OCI-LY7 (cell line): ENCODE data around the gene ATP5F1B.

ENCODE experiments used
- EZH2phosphoT487 ChIP-seq: fragments of 200-600 bp; sonication (generic); IDR thresholded peaks from 2 replicates; pipeline ENCODE4 v1.6.1; 2018; ENCODE audit warnings: low read depth, borderline replicate concordance, mild to moderate bottlenecking, mixed run types, antibody characterized with exemption, low read length, moderate library complexity, mixed read lengths
- TF ChIP-seq, protein P1 (sequence below): fragments of 200-600 bp; sonication (generic); conservative IDR thresholded peaks from 2 replicates; pipeline ENCODE4 v1.5.1; 2014; ENCODE audit warnings: mild to moderate bottlenecking, antibody characterized with exemption, low read length, moderate library complexity, mixed read lengths

DNA sequence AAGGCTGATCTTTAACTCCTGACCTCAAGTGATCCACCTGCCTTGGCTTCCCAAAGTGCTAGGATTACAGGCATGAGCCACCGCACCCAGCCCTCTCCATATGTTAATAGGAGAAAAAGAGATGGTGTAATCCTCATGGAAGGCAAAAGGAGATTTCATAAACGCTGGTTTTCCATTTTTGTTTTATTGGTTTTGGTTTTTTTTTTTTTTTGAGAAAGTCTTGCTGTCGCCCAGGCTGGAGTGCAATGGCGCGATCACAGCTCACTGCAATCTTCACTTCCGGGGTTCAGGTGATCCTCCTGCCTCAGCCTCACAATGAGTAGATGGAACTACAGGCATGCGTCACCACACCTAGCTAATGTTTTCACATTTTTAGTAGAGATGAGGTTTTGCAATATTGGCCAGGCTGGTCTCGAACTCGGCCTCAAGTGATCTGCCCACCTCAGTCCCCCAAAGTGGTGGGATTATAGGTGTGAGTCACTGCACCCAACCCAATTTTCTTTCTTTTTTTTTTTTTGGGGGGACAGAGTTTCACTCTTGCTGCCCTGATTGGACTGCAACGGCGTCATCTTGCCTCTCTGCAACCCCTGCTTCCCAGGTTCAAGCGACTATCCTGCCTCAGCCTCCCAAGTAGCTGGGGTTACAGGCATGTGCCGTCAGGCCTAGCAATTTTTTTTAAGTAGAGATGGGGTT is 34.2 kb upstream of the ATP5F1B start:
- TF ChIP-seq, protein P1, sequence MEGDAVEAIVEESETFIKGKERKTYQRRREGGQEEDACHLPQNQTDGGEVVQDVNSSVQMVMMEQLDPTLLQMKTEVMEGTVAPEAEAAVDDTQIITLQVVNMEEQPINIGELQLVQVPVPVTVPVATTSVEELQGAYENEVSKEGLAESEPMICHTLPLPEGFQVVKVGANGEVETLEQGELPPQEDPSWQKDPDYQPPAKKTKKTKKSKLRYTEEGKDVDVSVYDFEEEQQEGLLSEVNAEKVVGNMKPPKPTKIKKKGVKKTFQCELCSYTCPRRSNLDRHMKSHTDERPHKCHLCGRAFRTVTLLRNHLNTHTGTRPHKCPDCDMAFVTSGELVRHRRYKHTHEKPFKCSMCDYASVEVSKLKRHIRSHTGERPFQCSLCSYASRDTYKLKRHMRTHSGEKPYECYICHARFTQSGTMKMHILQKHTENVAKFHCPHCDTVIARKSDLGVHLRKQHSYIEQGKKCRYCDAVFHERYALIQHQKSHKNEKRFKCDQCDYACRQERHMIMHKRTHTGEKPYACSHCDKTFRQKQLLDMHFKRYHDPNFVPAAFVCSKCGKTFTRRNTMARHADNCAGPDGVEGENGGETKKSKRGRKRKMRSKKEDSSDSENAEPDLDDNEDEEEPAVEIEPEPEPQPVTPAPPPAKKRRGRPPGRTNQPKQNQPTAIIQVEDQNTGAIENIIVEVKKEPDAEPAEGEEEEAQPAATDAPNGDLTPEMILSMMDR, result no peak
- no peak for TF ChIP-seq EZH2phosphoT487
